Vagina (tissue), 2 donors: ENCODE results near the gene RAMP1.

Source experiments
- POLR2A ChIP-seq, 2 donors: fragments of 450-650 bp; IDR thresholded peaks; one replicate each; pipeline ENCODE4 v1.6.1; 2017; ENCODE audit warnings: antibody characterized with exemption in 2 of 2, mild to moderate bottlenecking in 2 of 2, moderate library complexity in 2 of 2
- POLR2AphosphoS5 ChIP-seq, 2 donors: sonication (generic); formaldehyde crosslinking; IDR thresholded peaks; one replicate each; pipeline ENCODE4 v1.9.0; 2017; ENCODE audit warnings: antibody characterized with exemption in 2 of 2, mild to moderate bottlenecking in 2 of 2, low read depth in 1 of 2; ENCODE audit not compliant: insufficient read depth in 1 of 2
- TF ChIP-seq, protein P1 (sequence below), 3 experiments: fragments of 450-650 bp in 2 of 3; fragments of 200-600 bp in 1 of 3; sonication (generic) in 1 of 3; IDR thresholded peaks; one replicate each; pipeline ENCODE4 v1.5.1; 2017 to 2019; ENCODE audit warnings: antibody characterized with exemption in 3 of 3, mild to moderate bottlenecking in 2 of 3, moderate library complexity in 2 of 3

GRCh38 chr2:237819231-237819630 is 40.2 kb upstream of the RAMP1 start:
- TF ChIP-seq, protein P1, sequence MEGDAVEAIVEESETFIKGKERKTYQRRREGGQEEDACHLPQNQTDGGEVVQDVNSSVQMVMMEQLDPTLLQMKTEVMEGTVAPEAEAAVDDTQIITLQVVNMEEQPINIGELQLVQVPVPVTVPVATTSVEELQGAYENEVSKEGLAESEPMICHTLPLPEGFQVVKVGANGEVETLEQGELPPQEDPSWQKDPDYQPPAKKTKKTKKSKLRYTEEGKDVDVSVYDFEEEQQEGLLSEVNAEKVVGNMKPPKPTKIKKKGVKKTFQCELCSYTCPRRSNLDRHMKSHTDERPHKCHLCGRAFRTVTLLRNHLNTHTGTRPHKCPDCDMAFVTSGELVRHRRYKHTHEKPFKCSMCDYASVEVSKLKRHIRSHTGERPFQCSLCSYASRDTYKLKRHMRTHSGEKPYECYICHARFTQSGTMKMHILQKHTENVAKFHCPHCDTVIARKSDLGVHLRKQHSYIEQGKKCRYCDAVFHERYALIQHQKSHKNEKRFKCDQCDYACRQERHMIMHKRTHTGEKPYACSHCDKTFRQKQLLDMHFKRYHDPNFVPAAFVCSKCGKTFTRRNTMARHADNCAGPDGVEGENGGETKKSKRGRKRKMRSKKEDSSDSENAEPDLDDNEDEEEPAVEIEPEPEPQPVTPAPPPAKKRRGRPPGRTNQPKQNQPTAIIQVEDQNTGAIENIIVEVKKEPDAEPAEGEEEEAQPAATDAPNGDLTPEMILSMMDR (IDR thresholded peaks at IDR 0.05): no peak
- TF ChIP-seq POLR2A (IDR thresholded peaks at IDR 0.05) (no peak), POLR2AphosphoS5 (IDR thresholded peaks at IDR 0.05; ENCODE audit: insufficient read depth in 1 of 2, low read depth in 1 of 2) (no peak)
